HG03039 (cell line): ENCODE results near the gene BICRAL.
"Not testable (repeated sequence)": the region's sequence is repeated elsewhere in the genome, so short reads cannot be mapped to it uniquely, and the experiment has no call there.

Experiments used
- ATAC-seq: cut with Tn5 transposase; IDR thresholded peaks from one replicate; pipeline ENCODE4 v1.9.1; 2021; ENCODE audit warnings: mild to moderate bottlenecking, moderate library complexity; ENCODE audit not compliant: unreplicated experiment

The BICRAL gene

GRCh38 chr6:42831237-42831636, 49.4 kb downstream of the BICRAL start:
- ATAC-seq, result no peak

- no peak for ATAC-seq
Observed at GRCh38 chr6:42834056-42834455, 52.2 kb downstream of the BICRAL start.

GRCh38 chr6:42841844-42842584, 60.2 kb downstream of the BICRAL start:
- ATAC-seq, result no peak

- no peak for ATAC-seq
Observed at GRCh38 chr6:42845327-42845694, 63.5 kb downstream of the BICRAL start.

GRCh38 chr6:42846505-42846904, 64.7 kb downstream of the BICRAL start:
- ATAC-seq, result no peak

- no peak for ATAC-seq
Observed at GRCh38 chr6:42848700-42849099, 66.8 kb downstream of the BICRAL start.

GRCh38 chr6:42851599-42851998, 69.7 kb downstream of the BICRAL start:
- ATAC-seq, result no peak

- ATAC-seq, result no peak
Observed at GRCh38 chr6:42860036-42860435, 78.2 kb downstream of the BICRAL start.

- ATAC-seq, result no peak
Observed at GRCh38 chr6:42860481-42860880, 78.6 kb downstream of the BICRAL start.

- no peak for ATAC-seq
Observed at GRCh38 chr6:42864602-42865001, 82.8 kb downstream of the BICRAL start.

- no peak for ATAC-seq
Observed at GRCh38 chr6:42870145-42870936, 88.5 kb downstream of the BICRAL start.

- no peak for ATAC-seq
Observed at GRCh38 chr6:42871711-42872110, 89.9 kb downstream of the BICRAL start.

- no peak for ATAC-seq
Observed at GRCh38 chr6:42873313-42873712, 91.5 kb downstream of the BICRAL start.

GRCh38 chr6:42877695-42878094, 95.8 kb downstream of the BICRAL start:
- ATAC-seq, result no peak

GRCh38 chr6:42879372-42880239, 97.8 kb downstream of the BICRAL start, which contains the start of gene RPL7L1:
RPL7L1 (plus strand) TSS chr6:42879616; CDS start chr6:42879911, 295 bp downstream.
- peak; percentile 80 for ATAC-seq

- not testable (repeated sequence) for ATAC-seq
Observed at GRCh38 chr6:42880240-42880817, 98.5 kb downstream of the BICRAL start.

- not testable (repeated sequence) for ATAC-seq
Observed at GRCh38 chr6:42880871-42881270, 99.0 kb downstream of the BICRAL start.

GRCh38 chr6:42885702-42886101, 103.8 kb downstream of the BICRAL start:
- no peak for ATAC-seq

- ATAC-seq, result not testable (repeated sequence)
Observed at GRCh38 chr6:42888201-42888600, 106.3 kb downstream of the BICRAL start.

GRCh38 chr6:42889815-42890214, 108.0 kb downstream of the BICRAL start:
- no peak for ATAC-seq
